Middle frontal gyrus (tissue), 1 donor: ENCODE measurements around the gene GALNT18.

Source experiments
- DNase-seq: peaks from one replicate; pipeline ENCODE4 v3.0.0-alpha.2; 2015; ENCODE audit warnings: low spot score; ENCODE audit errors: extremely low spot score

The GALNT18 gene

GRCh38 chr11:11621573-11622339 lies at the start of gene GALNT18:
Gene GALNT18 (minus strand): TSS chr11:11622005.
- DNase-seq: peak; percentile 87

GRCh38 chr11:11670574-11670973 lies 48.8 kb upstream of the GALNT18 start:
- DNase-seq: no peak

DNA sequence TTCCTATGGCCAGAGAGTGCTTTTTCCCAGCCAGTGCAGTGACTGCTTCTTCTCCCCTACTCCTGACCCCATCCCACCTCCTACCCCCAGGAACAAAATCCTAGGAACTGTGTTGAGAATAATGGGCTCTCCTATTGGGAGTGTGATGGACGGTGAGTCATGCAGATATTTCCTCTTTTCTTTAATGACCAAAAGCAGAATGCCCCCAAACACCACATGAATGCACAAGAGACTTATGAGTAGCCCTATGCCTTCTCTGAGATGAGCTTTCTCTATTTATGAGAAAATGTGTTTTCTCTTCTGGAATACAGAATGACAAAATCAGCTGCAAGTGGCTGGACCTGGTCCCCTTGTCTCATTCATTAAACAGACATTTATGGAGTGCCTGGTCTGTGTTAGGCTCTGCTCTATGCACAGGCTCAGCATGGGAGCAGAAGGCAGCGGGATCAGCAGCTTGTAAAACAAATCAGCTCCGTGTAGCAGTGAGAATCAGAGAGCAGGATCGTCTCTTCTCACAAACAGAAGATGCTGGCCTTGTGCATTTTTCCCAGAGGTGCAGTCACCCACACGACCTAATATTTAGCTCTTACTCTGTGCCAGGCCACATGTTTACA lies 47.5 kb upstream of the GALNT18 start:
- DNase-seq: no peak

DNA sequence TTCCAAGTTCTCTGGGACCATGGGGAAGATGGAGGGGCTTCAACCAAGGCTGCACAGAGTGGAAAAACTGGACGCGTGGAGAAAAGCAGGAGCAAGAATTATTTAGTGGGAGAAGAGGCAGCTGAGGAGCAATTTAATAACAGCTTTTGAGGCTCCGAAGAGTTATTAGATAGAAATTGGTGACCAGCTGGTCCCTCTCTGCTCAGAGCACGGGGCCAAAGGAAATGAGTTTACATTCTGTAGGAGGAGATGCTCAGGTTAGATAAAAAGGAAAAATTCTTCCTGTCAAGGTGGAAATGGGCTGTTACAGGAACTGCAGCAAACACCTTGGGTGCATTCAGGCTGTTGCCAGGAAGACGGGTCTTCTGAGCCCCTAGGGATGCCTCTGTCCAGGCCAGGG lies 47.0 kb upstream of the GALNT18 start:
- DNase-seq: no peak

DNA sequence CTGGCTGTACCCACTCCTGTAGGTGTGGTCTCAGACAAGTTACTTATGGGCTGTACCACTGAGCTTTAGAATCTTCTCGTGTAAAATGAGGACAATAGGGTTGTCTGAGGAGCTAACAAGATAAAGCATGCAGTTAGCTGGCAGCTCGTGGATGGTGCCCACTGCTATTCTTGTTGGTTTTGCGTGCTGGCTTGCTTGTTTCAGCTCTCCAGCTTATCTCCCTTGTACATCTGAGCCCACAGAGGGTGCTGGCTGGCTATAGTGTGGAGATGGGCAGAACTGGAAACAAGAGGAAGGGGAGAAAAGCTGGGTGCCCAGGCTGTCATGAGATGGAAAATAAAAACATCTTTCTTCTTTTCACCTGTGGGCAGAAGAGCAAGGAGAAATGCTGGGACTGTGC lies 46.5 kb upstream of the GALNT18 start:
- no peak for DNase-seq

DNA sequence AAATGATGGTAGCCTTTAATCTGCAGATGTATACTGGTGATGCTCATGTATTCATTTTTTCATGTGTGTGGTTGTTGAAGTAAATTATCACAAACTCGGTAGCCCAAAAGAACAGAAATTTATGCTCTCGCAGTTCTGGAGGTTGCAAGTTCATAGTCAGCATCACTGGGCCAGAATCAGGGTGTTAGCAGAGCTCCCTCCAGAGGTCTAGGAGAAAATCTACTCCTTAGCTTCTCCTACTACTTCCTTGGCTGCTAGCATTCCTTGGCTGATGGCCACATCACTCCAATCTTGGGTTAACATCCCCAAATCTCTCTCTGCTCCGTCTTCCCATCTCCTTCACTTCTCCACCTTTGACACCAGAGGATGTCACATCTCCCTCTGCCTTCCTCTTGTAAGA lies 45.3 kb upstream of the GALNT18 start:
- no peak for DNase-seq

DNA sequence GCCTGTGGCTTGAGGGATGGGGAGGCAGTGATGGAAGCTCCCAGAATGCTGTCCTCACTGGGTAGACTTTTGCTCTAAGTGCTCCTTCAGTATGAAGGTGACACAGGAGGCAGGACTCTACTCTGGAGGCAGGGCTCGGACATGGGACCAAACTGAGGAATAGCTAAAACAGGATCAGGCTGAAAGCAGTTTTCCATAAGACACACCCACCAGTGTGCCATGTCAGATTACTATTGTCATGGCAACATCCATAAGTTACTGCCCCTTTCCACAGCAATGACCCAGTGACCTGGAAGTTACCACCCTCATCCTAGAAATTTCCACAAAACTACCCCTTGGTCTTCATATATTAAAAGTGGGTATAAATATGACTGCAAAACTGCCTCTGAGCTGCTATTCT lies 43.6 kb upstream of the GALNT18 start:
- no peak for DNase-seq

DNA sequence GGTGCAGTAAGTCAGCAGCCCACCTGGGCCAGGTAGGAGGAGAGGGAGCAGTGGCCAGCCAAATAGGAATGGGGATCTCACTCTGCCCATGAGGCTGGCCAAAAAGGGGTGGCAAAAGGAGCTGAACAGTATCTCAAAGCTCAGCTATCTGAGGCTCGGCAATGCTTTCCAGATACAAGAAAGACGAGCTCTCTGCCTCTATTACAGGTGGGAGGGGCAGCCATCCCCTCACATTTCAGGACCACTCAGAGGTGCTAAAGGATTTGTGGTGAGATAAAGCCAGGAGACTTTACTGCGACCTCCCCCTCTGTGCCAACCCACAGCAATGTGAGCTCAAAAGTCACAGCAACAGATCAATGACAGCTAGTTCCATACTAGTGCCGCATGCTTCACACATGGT lies 42.1 kb upstream of the GALNT18 start:
- no peak for DNase-seq

GRCh38 chr11:11662578-11662977 lies 40.8 kb upstream of the GALNT18 start:
- no peak for DNase-seq

GRCh38 chr11:11661326-11662040 lies 39.7 kb upstream of the GALNT18 start:
- no peak for DNase-seq

DNA sequence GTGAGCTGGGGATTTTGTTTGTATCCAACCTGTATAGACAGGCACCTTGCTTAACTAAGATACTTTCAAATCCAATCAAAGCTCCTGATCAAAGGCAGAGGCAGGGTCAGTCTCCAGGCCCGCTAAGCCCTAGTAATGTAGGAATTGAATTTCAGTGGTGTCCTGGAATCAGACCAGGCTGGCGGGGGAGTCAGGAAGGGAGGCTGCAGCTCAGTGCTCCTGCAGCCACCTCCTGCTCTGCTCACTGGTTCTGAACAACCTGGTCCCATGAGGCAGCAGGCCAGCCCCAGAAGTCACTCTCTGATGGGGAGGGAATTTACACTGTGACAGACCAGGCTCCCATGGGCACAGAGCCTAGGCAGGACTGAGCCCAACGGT lies 38.5 kb upstream of the GALNT18 start:
- no peak for DNase-seq

DNA sequence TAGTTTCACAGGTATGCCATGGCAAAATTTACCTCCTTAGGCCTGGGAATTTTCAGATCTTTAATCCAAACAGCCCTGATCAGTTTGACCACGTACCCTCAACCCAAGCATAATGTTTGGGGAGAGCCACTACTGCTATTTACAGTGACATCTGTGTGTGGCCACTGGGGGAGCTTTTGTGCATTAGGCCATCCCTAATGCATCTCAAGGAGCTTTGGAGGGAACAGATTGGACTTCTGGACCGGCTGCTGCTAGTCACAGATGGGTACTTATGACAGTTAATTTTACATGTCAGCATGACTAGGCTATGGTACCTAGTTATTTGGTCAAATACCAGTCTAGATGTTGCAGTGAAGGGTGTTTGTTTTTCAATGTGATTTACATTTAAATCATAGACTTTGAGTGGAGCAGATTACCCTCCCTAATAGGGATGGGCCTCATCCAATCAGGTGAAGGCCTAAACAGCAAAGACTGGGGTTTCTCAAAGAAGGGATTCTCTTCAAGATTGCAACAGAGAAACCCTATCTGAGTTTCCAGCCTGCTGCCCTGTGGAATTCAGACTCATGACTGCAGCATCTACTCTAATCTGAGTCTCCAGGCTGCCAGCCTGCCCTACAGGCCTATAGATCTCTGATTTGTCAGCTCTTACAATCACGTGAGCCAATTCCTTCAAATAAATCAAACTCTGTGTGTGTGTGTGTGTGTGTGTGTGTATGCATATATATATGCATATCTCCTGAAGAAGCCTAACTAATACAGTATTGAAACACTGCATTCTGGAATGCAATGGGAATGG lies 38.0 kb upstream of the GALNT18 start:
- DNase-seq: no peak

DNA sequence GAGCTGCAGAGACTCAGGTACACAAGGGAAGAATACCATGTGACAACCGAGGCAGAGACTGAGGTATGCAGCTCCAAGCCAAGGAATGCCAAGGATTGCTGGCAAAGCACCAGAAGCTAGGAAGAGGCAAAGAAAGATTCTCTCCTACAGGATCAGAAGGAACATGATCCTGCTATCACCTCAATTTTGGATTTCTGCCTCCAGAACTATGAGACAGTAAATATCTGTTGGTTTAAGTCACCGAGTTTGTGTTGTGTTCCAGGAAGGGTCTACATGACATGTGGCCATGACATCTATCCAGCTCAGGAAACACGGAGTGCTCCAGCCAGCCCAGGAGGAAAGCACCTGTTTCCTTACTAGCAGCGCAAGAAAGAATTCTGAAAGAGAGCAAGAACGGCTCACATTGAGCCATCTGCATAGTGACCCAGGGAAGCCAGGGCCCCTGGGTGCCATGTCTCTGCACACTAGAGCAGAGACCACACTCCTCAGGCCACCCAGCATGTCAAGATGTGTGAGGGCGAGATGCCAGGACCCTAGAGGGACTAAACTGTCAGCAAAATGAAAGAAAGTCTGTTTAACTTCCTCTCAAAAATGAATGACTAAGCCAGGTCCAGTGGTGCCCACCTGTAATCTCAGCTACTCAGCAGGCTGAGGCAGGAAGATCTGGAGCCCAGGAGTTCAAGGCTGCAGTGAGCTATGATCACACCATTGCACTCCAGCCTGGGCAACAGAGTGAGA lies 35.6 kb upstream of the GALNT18 start:
- DNase-seq: no peak

DNA sequence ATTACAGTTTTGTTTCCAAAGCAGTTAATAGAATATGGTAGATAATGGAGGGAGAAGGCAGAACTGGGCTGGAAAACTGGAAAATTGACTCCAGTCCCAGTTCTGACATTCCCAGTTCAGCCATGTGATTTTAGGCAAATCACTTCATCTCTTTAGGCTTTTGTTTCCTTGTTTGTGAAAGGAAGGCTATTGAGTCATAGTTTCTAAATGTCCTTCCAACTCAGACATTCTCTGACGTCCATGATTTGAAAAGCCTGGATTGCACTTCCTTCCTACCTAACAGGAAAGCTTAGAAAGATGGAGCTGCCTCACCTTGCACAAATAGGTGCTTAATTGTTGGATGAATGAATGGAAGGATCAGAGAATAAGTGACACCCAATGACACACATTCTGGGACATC lies 19.8 kb upstream of the GALNT18 start:
- DNase-seq: peak; percentile 14

DNA sequence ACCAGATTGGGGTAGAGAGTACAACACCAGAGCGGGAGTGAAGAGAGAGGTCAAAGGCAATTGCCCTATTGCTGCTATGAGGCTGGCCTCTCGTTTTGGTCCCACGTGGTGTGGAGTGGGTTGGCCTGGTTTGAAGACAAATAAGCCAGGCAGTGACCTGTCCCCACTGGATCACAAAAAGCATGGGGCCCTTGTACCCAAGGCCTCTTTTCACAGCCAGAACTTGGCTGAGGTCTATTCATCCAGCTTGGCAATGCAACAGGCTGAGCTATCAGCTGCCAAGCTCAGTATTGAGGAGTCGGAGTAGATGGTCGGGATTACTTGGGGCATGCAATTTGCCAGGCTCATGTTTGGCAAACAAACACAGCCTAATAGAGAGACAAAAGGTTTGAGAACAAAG lies 19.2 kb upstream of the GALNT18 start:
- DNase-seq: peak; percentile 12

DNA sequence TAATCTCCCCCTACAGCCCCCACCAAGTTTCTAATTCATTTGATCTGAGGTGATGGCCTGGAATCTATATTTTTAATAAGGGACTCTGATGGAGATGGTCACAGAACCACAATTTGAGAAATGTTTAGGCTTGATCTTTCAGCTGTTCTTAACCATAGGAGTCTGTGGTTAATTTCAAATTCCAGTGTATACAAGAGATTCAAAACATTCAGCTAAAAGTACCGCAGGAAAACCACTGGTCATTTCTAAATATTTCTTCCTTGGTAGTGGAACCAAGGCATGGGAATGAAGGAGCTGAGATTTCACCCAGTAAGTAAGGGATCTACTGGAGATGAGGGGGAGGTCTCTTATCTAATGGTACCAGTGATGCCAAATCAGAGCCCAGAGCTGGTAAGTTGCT lies 18.3 kb upstream of the GALNT18 start:
- no peak for DNase-seq

DNA sequence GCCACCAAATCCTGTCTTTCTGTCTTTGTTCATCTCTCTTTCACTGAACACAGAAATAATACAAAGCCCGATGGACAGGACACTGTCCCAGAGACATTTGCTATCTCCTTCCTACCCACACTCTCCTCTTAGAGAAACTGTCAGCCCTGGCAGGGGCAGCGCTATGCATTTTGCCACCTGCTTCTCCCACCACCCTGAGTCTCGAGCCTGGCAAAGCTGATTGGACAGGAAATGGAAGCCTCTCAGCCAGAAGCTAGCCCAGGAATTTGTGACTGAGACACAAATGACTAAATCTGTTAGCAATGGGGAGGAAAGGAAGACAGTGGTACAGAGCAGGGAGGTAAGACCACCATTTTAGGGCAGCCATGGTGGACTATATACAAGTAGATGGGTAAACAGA lies 14.9 kb upstream of the GALNT18 start:
- DNase-seq: no peak

DNA sequence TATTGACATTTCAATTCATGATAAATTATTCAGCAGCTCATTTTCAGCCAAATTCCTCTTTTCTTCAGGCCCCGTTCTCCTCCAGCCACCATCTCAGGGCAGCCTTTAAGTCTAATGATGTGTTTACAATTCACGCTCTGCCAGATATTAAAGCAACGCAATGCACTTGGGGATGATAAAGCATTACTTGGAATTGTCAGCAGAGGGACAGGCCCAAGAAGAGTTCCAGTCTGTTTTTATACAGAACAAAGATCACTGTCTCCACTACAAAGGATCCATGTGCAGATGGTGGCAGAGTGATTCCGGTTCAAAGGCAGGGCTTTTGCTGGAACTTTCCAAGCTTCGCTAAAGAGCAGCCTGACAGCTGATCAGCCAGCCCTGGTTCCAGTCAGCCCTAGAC lies 13.6 kb upstream of the GALNT18 start:
- no peak for DNase-seq

- DNase-seq: no peak
Measured at GRCh38 chr11:11629368-11629767, 7.6 kb upstream of the GALNT18 start.

DNA sequence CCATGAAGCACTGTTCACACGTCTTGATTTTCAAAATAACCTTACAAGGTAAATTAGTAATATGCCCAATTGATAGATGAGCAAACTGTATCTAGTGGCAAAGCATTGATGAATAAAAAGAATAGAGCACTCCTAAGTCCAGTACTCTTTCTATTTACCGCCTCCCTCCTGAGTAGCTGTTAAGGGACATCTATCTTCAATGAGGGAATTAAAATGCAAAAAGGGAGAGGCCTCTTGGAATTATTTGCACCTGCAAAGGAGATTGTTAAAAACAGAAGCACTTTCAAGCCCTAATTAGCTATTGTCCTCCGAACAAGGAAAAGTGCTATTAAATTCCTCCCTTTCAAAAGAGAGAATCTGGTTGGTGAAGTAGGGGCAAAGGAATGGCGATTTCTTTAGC lies 6.8 kb upstream of the GALNT18 start:
- no peak for DNase-seq

DNA sequence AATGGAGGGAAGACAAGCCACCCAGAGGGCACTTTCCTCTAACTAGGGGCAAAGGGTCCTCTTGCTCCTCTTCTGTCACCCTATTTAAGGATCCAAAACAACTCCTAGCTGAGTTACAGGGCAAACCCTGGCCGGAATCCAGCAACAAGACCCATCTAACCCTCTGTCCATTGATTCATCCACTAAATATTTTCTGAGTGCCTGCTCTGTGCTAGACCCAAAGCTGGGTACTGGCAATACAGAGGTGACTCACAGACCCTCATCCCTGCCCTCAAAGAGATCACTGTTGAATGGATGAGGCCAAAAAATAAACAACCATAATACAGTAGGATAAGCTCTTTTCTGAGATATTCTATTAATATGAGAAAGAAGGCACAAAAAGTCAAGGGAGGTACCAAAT lies 4.3 kb upstream of the GALNT18 start:
- no peak for DNase-seq
